Measurements from ENCODE around the gene PARD3.

The PARD3 gene

GRCh38 chr10:34567659-34568253 lies 247.3 kb downstream of the PARD3 start:
- no peak for DNase-seq

GRCh38 chr10:34565934-34566333 lies 249.2 kb downstream of the PARD3 start:
- DNase-seq, result no peak

GRCh38 chr10:34558093-34558583 lies 257.0 kb downstream of the PARD3 start:
- no peak for DNase-seq

DNA sequence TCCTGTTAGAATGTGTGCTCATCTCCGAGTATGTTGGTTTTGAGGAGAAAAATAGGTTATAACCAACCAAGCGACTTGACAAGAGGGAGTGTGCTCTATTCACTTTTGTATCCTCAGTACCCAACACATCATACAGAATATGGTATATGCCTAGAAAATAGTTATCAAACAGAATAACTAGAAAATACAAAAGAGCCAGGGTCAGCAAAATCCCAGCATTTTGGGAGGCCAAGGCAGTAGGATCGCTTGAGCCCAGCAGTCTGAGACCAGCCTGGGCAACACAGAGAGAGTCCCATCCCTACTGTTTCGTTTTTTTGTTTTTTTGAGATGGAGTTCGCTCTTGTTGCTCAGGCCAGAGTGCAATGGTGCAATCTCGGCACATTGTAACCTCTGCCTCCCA lies 257.9 kb downstream of the PARD3 start:
- no peak for DNase-seq

- no peak for DNase-seq
Measured at GRCh38 chr10:34555653-34556052, 259.4 kb downstream of the PARD3 start.

DNA sequence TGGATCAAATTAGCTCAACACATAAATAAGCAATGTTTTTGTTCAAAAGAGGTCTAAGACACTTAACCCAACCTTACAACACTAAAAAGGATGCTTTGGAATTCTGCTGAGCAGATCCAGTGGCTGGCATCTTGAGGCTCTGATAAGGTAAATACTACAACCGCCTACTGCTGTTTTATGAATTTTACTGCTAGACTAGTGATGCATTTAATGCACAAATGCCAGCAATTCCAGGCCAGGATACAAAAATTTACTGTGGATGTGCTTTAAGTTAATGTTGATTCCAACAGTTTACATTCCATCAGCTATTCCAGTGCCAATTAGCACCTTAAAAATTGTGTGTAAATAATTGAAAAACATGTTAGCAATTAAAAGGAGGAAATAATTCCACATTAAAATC lies 261.3 kb downstream of the PARD3 start:
- DNase-seq, result no peak

DNA sequence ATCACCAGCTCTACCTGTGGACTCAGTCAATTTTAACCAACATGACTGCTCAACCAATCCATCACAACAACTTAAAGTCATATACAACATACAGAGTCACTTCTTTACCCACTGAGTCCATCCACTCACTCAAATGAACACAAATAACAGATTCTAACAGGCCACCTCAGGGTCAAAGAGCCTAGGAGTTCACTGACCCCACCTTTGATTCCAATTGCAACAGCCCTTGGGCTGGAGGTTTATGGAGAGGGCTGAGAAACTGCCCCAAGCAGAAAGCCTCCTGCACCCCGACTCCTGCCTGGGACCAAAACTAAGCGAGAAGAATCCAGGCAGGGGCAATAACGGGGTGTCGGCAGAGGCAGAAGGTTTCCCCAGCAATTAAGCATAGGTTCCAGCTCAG lies 263.8 kb downstream of the PARD3 start:
- DNase-seq, result no peak

GRCh38 chr10:34549953-34550352 lies 265.1 kb downstream of the PARD3 start:
- no peak for DNase-seq

DNA sequence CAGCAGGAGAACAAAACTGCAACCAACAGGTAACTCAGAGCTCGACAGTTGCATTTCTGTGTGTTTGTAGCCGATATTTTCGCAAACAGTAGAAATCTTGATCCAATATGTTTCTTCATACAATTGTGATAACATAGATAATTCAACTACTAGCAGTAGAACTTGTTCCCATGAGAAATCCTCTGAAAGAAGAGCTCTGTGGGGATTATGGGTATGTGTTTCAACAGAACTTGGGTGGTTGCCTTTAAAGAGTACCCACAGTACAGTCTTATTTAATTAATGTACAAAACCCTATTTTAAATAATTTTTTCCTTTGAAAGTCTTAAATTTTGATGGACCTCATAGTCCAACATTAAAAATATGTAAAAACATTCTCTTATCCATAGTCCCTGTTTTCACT lies 266.1 kb downstream of the PARD3 start:
- DNase-seq, result no peak

GRCh38 chr10:34548466-34548865 lies 266.6 kb downstream of the PARD3 start:
- DNase-seq, result no peak

- DNase-seq, result no peak
Measured at GRCh38 chr10:34547695-34548094, 267.4 kb downstream of the PARD3 start.

DNA sequence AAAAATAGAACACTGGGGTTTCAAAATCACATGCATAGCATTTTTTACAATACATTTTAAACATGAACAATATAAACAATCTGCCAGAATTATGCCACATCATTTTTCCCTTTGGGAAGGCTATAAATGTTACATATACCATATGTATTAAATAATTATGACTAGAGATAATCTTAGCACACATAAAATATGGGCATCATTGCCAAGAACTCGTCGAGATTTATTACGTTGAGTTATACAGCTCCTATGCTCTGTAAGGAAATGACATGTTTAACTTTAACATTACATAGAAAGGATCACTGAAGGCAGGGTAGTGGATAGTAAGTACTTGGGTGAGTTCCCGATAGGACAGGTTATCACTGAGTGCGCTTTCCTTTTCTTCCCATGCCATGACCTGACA lies 267.8 kb downstream of the PARD3 start:
- DNase-seq, result no peak

- DNase-seq, result no peak
Measured at GRCh38 chr10:34544400-34544799, 270.7 kb downstream of the PARD3 start.

DNA sequence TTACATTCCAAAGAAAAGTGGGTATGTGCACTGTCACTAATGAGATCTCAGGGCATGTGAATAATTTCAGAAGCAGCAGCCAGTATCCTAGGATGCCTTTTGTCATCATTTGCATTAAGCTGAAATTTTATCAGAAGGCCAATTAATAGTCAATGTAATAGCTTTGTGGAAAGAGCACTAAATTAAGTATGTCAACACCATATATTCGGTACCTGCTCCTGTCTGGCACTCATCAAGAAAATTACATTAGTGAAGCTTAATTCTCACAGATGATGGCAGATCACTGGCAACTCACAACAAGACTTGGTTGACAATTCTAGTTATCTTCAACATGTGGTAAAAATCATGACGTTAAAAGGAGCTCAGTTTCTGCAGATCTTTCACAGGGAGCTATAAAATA lies 271.4 kb downstream of the PARD3 start:
- DNase-seq, result no peak

DNA sequence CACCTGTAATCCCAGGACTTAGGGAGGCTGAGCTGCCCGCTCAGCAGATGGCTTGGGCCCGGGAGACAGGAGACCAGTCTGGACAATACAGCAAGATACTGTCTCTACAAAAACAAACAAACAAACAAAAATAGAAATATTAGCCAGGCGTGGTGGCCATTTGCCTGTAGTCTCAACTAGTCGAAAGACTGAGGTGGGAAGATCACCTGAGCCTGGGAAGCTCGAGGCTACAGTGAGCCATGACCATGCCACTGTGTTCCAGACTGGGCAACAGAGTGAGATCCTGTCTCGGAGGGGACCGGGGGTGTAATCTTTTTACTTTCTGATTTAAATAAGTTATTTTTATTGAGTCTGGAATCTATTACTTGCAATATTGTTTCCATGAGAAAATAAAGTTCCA lies 274.6 kb downstream of the PARD3 start:
- no peak for DNase-seq

GRCh38 chr10:34539533-34540315 lies 275.4 kb downstream of the PARD3 start:
- no peak for DNase-seq

- no peak for DNase-seq
Measured at GRCh38 chr10:34538281-34538829, 276.7 kb downstream of the PARD3 start.

DNA sequence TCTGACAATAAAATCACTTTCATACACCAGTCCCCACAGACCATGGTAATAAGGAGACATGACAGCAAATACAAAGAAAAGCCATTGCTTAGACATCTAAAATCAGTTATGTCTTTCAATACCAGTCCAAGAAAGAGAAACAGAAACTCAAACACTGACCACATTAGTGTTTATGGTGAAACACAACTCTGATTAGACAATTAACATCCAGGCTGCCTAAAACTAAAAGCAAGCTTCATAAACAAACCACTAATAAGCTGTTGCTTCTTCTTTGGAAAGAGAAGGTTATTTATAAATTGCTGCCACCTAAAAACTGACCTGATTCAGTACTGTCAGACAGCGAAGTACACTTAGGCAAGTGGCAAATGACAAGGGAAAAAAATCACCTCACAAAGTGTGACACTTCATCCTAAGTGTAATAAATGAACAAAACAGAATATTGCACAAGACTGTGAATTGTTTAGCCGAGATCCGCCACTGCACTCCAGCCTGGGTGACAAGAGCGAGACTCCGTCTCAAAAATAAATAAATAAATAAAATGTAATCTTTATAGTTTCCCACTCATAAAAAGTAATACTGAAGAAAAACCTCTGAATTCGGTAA lies 277.4 kb downstream of the PARD3 start:
- no peak for DNase-seq

DNA sequence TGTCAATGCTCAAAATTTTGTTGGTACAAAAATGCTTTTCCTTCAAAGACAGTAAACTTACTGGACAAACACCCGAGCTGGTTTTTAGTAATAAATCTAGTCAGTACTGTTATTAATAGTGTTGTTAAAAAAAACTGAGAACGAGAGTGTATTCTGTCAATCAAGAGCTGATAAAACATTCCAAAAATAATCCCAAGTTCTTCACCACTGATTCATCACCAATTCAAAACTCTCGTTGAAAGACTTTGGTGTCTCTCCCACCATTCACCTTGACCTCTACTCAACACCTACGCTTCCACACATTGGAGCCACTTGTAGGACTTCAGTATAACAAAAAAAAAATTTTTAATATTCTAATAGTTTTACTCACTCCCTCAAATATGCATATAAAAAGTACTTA lies 279.2 kb downstream of the PARD3 start:
- DNase-seq, result no peak

DNA sequence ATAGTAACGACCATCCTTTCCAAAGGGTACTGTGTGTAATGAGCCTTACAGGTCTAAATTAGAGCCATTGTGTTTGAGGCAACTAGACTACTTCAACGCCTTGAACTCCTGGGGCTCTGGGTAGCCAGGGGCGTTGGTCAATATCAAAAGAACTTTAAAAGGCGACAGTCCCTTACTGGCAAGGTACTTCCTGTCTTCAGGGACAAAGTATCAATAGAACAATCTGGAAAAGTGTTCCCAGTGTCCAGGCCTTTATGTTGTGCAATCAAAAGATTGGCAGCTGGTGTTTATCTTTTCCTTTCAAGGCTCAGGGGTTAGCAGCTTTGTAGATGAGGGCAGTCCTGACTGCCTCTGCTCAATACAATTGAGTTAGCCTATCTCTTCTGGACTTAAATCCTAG lies 284.3 kb downstream of the PARD3 start:
- no peak for DNase-seq

DNA sequence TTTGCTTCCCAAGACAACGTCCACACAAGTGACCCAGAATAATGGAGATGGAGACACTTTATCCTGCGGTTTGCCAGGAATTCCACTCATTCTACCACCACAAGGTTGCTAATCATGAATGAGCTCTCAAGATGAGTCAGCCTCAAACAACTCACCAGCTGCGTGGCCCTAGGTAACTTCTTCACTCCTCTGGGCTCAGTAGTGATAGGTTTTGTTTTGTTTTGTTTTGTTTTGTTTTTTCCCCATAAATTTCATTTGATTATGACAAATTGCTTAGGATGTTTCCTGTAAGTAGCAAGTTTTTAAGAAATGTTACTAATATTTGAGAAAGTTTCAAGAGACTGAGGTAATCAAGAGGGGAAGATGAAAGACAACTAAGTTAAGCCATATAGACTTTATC lies 286.8 kb downstream of the PARD3 start:
- DNase-seq, result peak; percentile 2 to 28

- DNase-seq, result no peak
Measured at GRCh38 chr10:34526758-34527730, 288.1 kb downstream of the PARD3 start.

DNA sequence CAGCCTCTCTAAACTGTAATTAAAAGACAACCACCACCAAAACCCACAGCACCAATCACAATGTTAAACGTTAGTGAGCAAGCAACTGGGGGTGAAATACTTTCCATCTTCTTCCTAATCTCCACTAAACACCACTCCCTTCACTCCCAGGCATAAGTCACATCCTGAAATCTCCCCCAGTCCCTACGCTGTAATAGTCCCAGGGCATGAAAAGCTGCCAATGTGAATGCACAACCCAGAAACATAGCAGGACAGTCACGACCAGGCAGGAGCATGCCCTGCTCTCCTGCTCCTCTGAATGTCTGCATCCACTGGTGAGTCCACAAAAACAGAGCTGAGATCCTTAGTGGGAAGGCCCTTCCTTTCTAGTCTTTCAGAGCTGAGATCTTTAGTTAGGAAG lies 288.9 kb downstream of the PARD3 start:
- DNase-seq, result no peak
